Measurements from ENCODE around the gene PPBP. TPM values are rescaled to one million over a fixed set of nuclear protein-coding genes. Genes with fewer than 3 reads are reported as not detected.

PPBP gene
- total RNA-seq, 3 donors from 2014 or later = 1.3 to 2.0 (median 1.3) TPM

DNA sequence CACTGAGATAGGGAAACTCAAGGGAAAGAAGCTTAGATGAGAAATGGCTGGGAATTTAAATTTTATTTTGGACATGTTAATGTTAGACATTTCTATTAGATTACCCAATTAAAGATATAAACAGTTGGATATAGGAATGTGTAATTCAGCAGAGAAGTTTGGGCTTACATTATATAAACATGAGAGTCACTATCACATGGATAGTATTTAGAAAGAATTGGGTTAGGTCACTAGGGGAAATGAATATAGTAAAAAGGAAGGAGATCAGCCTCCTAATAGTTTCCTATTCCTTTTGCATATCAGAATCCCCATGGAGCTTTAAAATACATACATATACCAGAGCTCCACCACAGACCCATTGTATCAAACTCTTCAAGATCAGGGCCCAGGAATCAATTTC lies 30.1 kb upstream of the PPBP start:
- TF ChIP-seq POLR2A (IDR thresholded peaks at IDR 0.05) (no peak), POLR2AphosphoS5 (IDR thresholded peaks at IDR 0.05) (no peak)
- TF ChIP-seq, protein P1, sequence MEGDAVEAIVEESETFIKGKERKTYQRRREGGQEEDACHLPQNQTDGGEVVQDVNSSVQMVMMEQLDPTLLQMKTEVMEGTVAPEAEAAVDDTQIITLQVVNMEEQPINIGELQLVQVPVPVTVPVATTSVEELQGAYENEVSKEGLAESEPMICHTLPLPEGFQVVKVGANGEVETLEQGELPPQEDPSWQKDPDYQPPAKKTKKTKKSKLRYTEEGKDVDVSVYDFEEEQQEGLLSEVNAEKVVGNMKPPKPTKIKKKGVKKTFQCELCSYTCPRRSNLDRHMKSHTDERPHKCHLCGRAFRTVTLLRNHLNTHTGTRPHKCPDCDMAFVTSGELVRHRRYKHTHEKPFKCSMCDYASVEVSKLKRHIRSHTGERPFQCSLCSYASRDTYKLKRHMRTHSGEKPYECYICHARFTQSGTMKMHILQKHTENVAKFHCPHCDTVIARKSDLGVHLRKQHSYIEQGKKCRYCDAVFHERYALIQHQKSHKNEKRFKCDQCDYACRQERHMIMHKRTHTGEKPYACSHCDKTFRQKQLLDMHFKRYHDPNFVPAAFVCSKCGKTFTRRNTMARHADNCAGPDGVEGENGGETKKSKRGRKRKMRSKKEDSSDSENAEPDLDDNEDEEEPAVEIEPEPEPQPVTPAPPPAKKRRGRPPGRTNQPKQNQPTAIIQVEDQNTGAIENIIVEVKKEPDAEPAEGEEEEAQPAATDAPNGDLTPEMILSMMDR (IDR thresholded peaks at IDR 0.05) = no peak
- intact Hi-C loops (cut with DNase I; ENCODE audit: low total_unique reads) = no loop called here
- Histone ChIP-seq H3K4me1 (no peaks in the 10 kb centered on the region), H3K27ac (no peak overlapping the region), H3K4me3 (no peak overlapping the region), H3K9me3 (no peaks in the 10 kb centered on the region), H3K36me3 (no peaks in the 10 kb centered on the region), H3K27me3 (no peaks in the 10 kb centered on the region)
- no peak for DNase-seq (ENCODE audit: low spot score in 2 of 2)

DNA sequence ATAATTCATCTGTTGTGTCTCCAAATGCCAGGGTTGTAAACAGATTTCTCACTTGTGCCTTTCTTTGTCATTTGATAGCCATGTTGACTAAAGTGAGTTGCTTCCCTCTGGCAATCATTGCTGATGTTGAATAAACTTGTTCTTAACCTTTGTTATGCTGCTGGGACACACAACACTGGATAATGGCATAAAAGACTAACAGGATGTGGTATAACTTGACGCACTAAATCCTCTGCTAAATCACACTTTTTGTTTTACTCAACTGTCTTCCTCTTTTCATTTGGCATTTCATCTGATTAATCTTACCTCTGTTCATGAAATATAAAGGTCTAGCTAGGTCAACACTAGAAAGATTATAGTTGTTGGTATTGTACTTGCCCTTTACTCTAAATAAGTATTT lies 28.1 kb upstream of the PPBP start:
- intact Hi-C loops (cut with DNase I; ENCODE audit: low total_unique reads) = no loop called here
- H3K36me3 ChIP-seq = no peaks in the 10 kb centered on the region

DNA sequence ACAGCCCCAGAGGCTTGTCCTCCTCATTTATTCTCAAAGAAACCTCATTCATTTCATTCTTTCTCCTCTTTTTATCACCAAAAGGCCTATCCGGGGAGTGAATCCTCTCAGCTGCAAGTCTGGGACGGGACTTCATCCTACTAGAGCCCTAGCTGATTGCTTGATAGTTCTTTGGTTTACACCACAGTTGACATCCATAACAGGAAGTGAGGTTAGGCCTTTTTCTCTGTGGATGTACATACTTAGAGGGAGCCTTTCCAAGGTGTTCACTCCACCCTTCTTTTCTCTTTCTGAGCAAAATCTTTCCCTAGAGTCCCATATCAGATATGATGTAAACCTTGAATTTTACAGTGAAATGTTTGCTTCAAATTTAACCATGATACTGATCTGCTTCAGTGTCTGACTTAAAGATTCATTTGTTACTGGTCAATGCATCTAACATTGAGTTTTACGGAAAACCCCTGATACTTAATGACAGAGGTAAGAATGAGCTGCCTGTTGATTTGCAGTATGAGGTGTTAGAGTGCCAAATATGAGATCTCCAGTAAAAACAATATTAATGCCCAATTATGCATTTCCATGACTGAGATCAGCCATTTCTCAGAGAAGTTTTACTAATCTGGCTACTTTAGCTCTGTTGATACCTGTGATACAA lies 27.3 kb upstream of the PPBP start:
- DNase-seq (ENCODE audit: low spot score in 2 of 2) = no peak
- intact Hi-C loops (cut with DNase I; ENCODE audit: low total_unique reads) = no loop called here
- H3K9me3 ChIP-seq = no peaks in the 10 kb centered on the region
- H3K4me3 ChIP-seq = no peak overlapping the region
- no peaks in the 10 kb centered on the region for H3K36me3 ChIP-seq
- H3K27ac ChIP-seq = no peak overlapping the region
- TF ChIP-seq POLR2AphosphoS5 (IDR thresholded peaks at IDR 0.05) (no peak), POLR2A (IDR thresholded peaks at IDR 0.05) (no peak)
- TF ChIP-seq, protein P1 (IDR thresholded peaks at IDR 0.05) = no peak
- H3K4me1 ChIP-seq = no peaks in the 10 kb centered on the region
- H3K27me3 ChIP-seq = no peaks in the 10 kb centered on the region

More for the DNA sequence above, 28.1 kb upstream of the PPBP start:
- Histone ChIP-seq H3K9me3 (no peaks in the 10 kb centered on the region), H3K27ac (no peak overlapping the region), H3K4me1 (no peaks in the 10 kb centered on the region), H3K4me3 (no peak overlapping the region), H3K27me3 (no peaks in the 10 kb centered on the region)
- DNase-seq (ENCODE audit: low spot score in 2 of 2) = no peak
- TF ChIP-seq POLR2A (IDR thresholded peaks at IDR 0.05) (no peak), POLR2AphosphoS5 (IDR thresholded peaks at IDR 0.05) (no peak)
- TF ChIP-seq, protein P1 (IDR thresholded peaks at IDR 0.05) = no peak

DNA sequence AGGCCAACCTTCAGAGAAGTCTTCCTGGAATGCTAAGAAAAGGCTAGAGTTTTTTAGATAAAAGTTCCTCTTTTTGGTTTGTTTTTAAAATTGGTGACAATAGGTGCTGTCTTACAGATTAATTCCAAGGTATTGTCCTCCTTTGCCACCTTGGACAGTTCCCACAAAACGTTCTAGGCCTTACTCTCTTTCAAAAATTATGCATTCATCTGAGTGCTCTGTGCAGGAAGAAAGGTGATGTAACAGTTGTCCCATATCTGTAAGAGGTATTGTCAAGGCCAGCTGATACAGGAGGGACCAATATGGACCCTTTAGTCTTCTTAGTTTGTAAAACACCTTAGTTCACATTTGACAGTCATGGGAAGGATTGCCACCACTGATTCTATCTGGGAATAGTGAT lies 26.3 kb upstream of the PPBP start:
- intact Hi-C loops (cut with DNase I; ENCODE audit: low total_unique reads) = no loop called here
- no peaks in the 10 kb centered on the region for H3K9me3 ChIP-seq
- H3K27ac ChIP-seq = no peak overlapping the region
- H3K27me3 ChIP-seq = no peaks in the 10 kb centered on the region
- no peaks in the 10 kb centered on the region for H3K4me1 ChIP-seq
- H3K4me3 ChIP-seq = no peak overlapping the region
- no peak for TF ChIP-seq POLR2AphosphoS5 (IDR thresholded peaks at IDR 0.05)
- no peak for TF ChIP-seq POLR2A (IDR thresholded peaks at IDR 0.05)
- TF ChIP-seq, protein P1 (IDR thresholded peaks at IDR 0.05) = no peak
- no peak for DNase-seq (ENCODE audit: low spot score in 2 of 2)
- no peaks in the 10 kb centered on the region for H3K36me3 ChIP-seq

DNA sequence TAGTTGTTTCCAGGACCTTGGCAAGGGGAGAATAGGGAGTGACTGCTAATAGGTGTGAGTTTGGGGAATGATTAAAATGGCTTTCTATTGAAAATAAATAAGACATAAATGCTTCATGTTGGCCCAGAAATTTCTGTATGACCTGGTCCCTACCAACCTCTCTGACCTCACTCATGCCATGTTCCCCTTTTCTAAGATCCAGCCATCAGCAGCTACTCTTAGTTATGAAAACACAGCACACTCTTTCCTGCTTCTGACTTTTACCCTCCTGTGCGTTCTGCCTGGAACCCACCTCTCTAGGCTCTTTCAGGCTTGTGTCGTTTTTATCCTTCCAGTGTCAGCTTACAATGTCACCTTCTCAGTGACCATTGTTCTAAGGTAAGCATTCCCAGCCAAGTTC lies 25.3 kb upstream of the PPBP start:
- Histone ChIP-seq H3K4me1 (no peaks in the 10 kb centered on the region), H3K9me3 (no peaks in the 10 kb centered on the region), H3K27ac (no peak overlapping the region), H3K27me3 (no peaks in the 10 kb centered on the region), H3K4me3 (no peak overlapping the region), H3K36me3 (no peaks in the 10 kb centered on the region)
- intact Hi-C loops (cut with DNase I; ENCODE audit: low total_unique reads) = no loop called here
- TF ChIP-seq POLR2A (IDR thresholded peaks at IDR 0.05) (no peak), POLR2AphosphoS5 (IDR thresholded peaks at IDR 0.05) (no peak)
- TF ChIP-seq, protein P1 (IDR thresholded peaks at IDR 0.05) = no peak
- DNase-seq (ENCODE audit: low spot score in 2 of 2) = no peak
